ENCODE data around the gene ABHD5. TPM values are rescaled to one million over a fixed set of nuclear protein-coding genes. Genes with fewer than 3 reads are reported as not detected.

The ABHD5 gene
- total RNA-seq, 1 experiment from 2014 or later, result 11.3 TPM

DNA sequence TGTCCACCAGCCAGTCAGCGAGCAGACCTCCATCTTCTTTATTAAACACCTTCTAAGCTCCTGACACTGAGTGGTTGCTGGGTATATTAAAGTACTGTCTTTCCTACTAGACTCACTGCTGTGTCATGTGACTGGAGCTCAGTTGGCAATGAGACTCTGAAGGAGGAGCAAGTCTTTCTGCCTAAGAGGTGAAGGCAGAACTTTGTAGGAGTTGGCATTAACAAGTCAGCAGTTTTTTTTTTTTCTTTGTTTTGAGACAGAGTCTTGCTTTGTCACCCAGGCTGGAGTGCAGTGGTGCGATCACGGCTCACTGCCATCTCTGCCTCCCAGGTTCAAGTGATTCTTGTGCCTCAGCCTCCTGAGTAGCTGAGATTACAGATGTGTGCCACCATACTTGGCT is 62.2 kb downstream of the ABHD5 start:
- Mint-ChIP-seq H3K27me3 (ENCODE audit: low read depth) (no peaks in the 10 kb centered on the region), H3K9me3 (peaks cover 7% of the 10 kb centered on the region; the same call in 1 of the 2 replicates), H3K4me1 (peaks cover 15% of the 10 kb centered on the region), H3K4me3 (no peak overlapping the region), H3K36me3 (no peaks in the 10 kb centered on the region), H3K27ac (no peak overlapping the region)
- TF ChIP-seq SOX15 (CRISPR knock-in tag; IDR thresholded peaks at IDR 0.05), result no peak
- TF ChIP-seq TP53 (CRISPR knock-in tag; IDR thresholded peaks at IDR 0.05), result no peak
- TF ChIP-seq ZNF317 (CRISPR knock-in tag; IDR thresholded peaks at IDR 0.05; ENCODE audit: borderline replicate concordance, low read depth), result no peak
- TF ChIP-seq EMX1 (CRISPR knock-in tag; IDR thresholded peaks at IDR 0.05), result no peak
- TF ChIP-seq GTF2I (CRISPR knock-in tag; conservative IDR thresholded peaks at IDR 0.05), result no peak
- TF ChIP-seq, protein P1, sequence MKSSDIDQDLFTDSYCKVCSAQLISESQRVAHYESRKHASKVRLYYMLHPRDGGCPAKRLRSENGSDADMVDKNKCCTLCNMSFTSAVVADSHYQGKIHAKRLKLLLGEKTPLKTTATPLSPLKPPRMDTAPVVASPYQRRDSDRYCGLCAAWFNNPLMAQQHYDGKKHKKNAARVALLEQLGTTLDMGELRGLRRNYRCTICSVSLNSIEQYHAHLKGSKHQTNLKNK (CRISPR knock-in tag; IDR thresholded peaks at IDR 0.05), result no peak
- no peak for TF ChIP-seq SP1 (CRISPR knock-in tag; conservative IDR thresholded peaks at IDR 0.05)
- TF ChIP-seq, protein P2, sequence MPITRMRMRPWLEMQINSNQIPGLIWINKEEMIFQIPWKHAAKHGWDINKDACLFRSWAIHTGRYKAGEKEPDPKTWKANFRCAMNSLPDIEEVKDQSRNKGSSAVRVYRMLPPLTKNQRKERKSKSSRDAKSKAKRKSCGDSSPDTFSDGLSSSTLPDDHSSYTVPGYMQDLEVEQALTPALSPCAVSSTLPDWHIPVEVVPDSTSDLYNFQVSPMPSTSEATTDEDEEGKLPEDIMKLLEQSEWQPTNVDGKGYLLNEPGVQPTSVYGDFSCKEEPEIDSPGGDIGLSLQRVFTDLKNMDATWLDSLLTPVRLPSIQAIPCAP (CRISPR knock-in tag; IDR thresholded peaks at IDR 0.05), result no peak
- no peak for TF ChIP-seq NFE2L1 (CRISPR knock-in tag; IDR thresholded peaks at IDR 0.05)
- TF ChIP-seq ZNF416 (CRISPR knock-in tag; IDR thresholded peaks at IDR 0.05), result no peak
- no peak for TF ChIP-seq NR1H2 (CRISPR knock-in tag; IDR thresholded peaks at IDR 0.05)
- CTCF ChIA-PET, result interaction anchor here (0.6 kb wide), 1 partner anchor 19 kb away, joined by 3 read pairs; no protein-coding TSS in a partner anchor
- ATAC-seq (no peak), DNase-seq (ENCODE audit: low spot score) (no peak)
- POLR2A ChIA-PET, result interaction anchor here (0.8 kb wide), 1 partner anchor 19 kb away, joined by 3 read pairs; no protein-coding TSS in a partner anchor

DNA sequence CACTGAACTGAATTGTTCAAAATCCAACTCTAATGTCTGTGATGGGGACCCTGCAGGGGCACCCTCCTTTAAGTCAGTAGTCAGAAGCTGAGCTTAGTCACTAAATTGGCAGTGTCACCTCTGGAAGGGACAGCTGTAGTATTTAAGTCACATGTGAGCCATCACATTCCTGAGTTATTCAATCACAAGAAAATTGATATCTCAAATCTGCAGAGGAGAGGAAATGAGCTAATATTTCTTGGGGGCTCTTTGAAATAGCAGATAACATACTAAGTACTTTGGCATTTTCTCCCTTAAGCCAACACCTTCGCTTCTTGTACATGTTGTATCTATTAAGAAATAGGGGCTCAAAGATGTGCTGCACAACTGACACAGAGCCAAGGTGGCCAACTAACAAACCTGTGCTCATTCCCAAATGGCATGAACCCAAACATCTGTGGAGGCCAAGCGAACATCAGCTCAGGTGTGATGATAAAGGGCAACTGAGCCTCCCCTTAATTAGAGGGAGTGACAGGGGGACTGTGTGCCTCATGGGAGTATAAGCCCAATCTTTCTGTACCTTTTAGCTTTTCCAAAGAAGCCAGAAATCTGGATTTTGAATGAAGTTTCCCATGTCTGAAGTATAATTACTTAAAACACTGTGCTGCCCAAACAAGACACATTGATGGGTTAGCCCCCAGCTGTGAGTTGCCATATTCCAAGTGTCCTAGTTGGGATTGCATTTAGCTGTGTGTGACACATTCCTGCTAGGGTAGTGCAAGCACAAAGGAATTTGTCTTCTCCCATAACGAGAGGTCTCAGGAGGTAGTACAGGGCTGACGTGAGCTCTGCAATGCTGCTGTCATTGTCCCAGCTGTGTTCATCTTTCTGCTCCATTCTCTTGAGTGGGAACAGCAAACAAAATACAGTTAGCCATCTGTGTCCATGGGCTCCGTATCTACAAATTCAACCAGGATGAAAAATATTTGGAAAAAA is 63.3 kb downstream of the ABHD5 start:
- Mint-ChIP-seq H3K27me3 (ENCODE audit: low read depth) (no peaks in the 10 kb centered on the region), H3K4me3 (no peak overlapping the region), H3K4me1 (peaks cover 13% of the 10 kb centered on the region), H3K27ac (no peak overlapping the region), H3K9me3 (peaks cover 7% of the 10 kb centered on the region; the same call in 1 of the 2 replicates), H3K36me3 (no peaks in the 10 kb centered on the region)
- DNase-seq (ENCODE audit: low spot score) (no peak), ATAC-seq (no peak)
- TF ChIP-seq TEAD1 (CRISPR knock-in tag; IDR thresholded peaks at IDR 0.05), result no peak
- TF ChIP-seq, protein P1 (CRISPR knock-in tag; IDR thresholded peaks at IDR 0.05), result no peak
- no peak for TF ChIP-seq PRRX2 (CRISPR knock-in tag; IDR thresholded peaks at IDR 0.05)
- TF ChIP-seq SMAD4 (CRISPR knock-in tag; IDR thresholded peaks at IDR 0.05), result no peak
- no peak for TF ChIP-seq MXD4 (CRISPR knock-in tag; IDR thresholded peaks at IDR 0.05; ENCODE audit: borderline replicate concordance)
- TF ChIP-seq, protein P3, sequence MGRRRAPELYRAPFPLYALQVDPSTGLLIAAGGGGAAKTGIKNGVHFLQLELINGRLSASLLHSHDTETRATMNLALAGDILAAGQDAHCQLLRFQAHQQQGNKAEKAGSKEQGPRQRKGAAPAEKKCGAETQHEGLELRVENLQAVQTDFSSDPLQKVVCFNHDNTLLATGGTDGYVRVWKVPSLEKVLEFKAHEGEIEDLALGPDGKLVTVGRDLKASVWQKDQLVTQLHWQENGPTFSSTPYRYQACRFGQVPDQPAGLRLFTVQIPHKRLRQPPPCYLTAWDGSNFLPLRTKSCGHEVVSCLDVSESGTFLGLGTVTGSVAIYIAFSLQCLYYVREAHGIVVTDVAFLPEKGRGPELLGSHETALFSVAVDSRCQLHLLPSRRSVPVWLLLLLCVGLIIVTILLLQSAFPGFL (CRISPR knock-in tag; IDR thresholded peaks at IDR 0.05; ENCODE audit: borderline replicate concordance), result no peak
- no peak for TF ChIP-seq TEAD4 (CRISPR knock-in tag; IDR thresholded peaks at IDR 0.05)
- TF ChIP-seq, protein P4, sequence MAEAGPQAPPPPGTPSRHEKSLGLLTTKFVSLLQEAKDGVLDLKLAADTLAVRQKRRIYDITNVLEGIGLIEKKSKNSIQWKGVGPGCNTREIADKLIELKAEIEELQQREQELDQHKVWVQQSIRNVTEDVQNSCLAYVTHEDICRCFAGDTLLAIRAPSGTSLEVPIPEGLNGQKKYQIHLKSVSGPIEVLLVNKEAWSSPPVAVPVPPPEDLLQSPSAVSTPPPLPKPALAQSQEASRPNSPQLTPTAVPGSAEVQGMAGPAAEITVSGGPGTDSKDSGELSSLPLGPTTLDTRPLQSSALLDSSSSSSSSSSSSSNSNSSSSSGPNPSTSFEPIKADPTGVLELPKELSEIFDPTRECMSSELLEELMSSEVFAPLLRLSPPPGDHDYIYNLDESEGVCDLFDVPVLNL (CRISPR knock-in tag; IDR thresholded peaks at IDR 0.05; ENCODE audit: borderline replicate concordance, low read depth), result no peak
- no peak for TF ChIP-seq MLX (CRISPR knock-in tag; IDR thresholded peaks at IDR 0.05)
- TF ChIP-seq RELA (CRISPR knock-in tag; IDR thresholded peaks at IDR 0.05; ENCODE audit: borderline replicate concordance), result no peak
- TF ChIP-seq, protein P5, sequence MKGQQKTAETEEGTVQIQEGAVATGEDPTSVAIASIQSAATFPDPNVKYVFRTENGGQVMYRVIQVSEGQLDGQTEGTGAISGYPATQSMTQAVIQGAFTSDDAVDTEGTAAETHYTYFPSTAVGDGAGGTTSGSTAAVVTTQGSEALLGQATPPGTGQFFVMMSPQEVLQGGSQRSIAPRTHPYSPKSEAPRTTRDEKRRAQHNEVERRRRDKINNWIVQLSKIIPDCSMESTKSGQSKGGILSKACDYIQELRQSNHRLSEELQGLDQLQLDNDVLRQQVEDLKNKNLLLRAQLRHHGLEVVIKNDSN (CRISPR knock-in tag; IDR thresholded peaks at IDR 0.05), result no peak
- TF ChIP-seq NR2C2 (CRISPR knock-in tag; IDR thresholded peaks at IDR 0.05), result no peak
- TF ChIP-seq GTF2I (CRISPR knock-in tag; conservative IDR thresholded peaks at IDR 0.05), result no peak
- POLR2A ChIA-PET, result no interaction called here
- CTCF ChIA-PET, result interaction anchor here (2.0 kb wide), 1 partner anchor 15 kb away, joined by 6 read pairs; no protein-coding TSS in a partner anchor
